Activated T-cell treated with anti-CD3 and anti-CD28 coated beads, Interleukin-2, amount 50 U/mL, for 48 hours (primary cell): ENCODE data around the gene PRR7.
A peak's percentile ranks its signal among the peaks of the same experiment; 100 is the strongest.
"Not testable (repeated sequence)": the region's sequence is repeated elsewhere in the genome, so short reads cannot be mapped to it uniquely, and the experiment has no call there.

Source experiments
- DNase-seq, 2 experiments: peaks; one replicate each; pipeline ENCODE4 v3.0.0-alpha.2; 2020

PRR7 gene

DNA sequence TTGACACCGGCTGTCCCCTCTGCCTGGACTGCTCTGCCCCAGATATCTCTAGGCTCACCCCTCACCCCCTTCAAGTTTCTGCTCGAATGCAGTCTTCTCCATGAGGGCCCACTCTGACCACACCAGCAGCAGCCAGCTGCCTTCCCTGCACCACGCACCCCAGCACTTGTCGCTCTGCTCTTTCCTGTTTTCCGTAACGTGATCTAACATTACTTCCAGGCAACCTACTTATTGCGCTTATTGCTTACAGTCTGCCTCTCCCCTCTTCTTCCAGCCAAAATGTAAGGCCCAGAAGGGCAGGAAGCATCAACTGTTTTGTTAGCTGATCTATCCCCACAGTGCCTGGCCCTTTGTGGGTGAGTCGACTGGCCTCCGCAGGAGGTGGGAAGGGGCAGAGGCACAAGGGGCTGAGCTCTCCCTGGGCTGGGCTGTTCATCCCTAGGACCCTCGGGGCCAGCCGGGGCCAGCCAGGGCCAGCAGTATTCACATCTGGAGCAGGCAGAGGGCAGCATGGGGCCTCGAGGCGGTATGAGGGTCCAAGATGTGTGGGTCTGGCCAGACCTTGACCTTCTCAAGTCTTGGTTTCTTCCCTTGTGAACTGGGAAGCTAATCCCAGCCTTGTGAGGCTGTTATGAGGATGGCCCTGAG lies 38.4 kb downstream of the PRR7 start:
- no peak for DNase-seq

DNA sequence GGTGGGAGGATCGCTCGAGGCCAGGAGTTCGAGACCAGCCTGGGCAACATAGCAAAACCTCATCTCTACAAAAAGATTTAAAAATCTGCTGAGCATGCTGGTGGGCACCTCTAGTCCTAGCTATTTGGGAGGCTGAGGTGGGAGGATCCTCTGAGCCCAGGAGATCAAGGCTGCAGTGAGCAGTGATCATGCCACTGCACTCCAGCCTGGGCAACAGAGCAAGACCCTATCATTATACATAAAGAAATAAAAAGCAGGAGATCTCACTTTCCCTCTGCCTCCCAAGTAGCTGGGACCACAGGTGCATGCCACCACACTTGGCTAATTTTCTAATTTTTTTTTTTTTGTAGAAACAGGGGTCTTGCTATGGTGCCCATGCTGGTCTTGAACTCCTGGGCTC lies 39.1 kb downstream of the PRR7 start:
- not testable (repeated sequence) for DNase-seq

DNA sequence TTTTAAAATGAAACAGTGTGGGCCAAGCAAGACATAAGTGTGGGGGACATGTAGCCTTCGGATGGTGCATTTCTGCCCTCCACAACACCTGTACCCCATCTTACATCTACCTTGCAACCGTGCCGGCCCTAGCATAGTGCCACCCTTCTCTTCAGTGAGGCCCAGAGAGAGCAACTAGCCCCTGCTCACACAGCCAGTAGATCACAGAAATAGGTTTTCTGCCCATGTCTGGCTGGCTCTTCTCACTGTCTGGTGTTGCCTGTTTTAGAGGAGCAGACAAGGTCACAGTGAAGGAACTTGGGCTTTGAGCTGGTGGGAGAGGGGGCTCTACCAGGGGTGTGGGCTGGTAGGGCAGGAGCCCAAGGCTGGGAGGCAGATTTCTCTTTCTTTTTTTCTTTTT lies 39.6 kb downstream of the PRR7 start:
- DNase-seq, result no peak

DNA sequence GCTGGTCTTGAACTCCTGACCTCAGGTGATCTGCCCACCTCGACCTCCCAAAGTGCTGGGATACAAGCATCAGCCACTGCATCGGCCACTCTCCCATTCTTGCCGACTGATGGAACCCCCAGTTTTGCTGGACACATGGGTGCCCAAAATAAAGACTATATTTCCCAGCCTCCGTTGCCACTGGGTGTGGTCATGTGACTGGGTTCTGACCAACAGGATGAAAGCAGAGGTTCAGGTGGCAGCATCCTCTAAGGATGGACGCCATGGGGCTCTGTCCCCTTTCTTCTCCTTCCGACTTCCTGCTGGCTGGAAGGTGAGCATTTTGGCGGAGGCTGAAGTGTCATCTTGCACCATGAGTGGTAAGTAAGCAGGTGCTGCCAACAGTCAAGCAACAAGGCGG lies 40.5 kb downstream of the PRR7 start:
- no peak for DNase-seq

DNA sequence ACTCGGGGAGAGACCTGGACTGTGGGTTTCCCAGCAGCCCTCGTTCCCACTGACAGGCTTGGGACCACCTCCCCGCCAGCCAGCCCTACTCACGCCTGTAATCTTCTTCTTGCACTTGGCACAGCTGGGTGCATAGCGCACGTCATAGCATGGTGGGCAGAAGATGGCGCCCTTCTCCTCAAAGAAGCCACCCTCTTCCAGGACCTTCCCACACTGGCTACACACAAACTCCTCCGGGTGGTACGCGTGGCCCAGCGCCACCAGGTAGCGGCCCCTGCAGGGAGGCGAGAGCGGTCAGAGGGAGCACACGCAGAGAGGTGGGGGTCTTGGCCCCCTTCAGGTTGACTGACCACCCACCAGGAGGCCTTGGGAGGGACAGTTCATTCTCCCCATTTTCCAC lies 41.4 kb downstream of the PRR7 start:
- DNase-seq, result no peak

DNA sequence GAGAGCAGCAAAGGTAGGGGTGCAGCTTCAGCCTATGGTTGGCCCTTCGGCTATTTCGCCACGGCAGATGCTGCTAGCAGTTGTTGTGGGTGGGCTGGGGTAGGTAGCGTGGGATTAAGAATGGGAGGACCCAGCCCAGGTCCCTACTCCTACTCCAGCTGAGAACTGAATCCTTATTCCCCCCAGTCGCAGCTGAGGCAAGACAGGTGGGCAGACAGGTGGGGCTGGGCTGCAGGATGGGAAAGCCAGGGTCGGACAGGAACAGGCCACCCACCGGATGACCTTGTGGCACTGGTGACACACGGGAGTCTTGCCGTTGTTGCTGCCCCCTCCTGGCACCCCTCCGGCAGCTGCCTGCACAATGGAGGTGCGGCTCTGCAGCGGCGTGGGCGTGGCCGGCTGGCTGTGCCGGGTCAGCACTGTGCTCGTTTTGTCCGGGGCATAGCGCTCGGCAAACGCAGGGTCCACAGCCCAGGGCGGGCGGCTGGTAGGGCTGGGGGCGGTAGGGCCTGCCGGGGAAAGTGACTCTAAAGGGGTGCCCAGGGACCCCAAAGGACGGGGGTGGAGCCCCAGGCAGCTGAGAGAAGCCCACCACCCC lies 42.6 kb downstream of the PRR7 start:
- no peak for DNase-seq

DNA sequence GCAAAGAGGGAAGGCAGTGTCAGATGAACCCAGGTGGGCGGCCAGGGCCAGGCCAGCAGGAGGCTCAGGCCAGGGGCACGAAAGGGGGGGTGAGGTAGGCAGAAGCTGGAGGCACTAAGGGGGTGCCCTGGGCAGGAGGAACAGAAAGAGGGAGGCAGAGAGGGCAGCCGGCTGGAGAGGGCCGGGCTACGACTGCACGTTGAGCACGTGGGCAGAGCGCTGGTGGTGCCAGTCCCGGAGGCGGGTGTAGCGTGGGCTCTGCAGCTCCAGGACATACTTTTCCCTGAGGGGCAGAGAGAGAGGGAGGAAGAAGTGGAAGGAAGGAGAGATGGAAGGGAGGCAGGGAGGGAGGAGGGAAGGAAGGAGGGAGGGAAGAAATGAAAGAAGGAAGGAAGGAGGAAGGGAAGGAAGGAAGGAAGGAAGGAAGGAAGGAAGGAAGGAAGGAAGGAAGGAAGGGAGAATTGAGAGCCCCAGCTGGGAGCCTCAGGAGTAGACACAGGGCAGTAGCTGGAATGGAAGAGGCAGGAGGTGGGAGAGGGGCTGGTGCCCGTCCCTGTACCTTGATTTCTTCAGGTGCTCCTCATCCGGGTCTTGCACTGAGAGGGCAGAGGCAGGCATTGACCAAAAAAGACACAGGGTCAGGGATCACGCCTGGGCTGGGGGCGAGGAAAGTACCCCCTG lies 43.8 kb downstream of the PRR7 start:
- DNase-seq, result no peak

DNA sequence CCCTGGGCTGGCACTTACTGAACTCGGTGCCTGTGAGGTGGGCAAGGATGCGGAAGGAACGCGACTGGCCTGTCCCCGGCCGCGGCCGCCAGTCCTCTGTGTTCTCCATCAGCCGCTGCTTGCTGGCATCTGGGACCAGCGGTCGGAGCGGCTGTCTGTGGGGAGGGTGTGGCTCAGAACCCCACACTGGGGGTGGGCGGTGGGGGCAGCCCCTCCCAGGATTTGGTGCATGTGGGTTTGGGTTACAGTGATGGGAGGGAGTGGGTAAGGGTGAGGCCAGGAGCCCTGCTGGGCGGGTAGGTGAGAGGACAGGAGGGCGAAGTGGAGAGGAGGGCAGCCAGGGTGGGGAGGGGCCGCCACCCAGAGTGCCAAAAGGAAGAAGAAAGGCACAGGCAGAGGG lies 44.4 kb downstream of the PRR7 start:
- DNase-seq, result no peak

DNA sequence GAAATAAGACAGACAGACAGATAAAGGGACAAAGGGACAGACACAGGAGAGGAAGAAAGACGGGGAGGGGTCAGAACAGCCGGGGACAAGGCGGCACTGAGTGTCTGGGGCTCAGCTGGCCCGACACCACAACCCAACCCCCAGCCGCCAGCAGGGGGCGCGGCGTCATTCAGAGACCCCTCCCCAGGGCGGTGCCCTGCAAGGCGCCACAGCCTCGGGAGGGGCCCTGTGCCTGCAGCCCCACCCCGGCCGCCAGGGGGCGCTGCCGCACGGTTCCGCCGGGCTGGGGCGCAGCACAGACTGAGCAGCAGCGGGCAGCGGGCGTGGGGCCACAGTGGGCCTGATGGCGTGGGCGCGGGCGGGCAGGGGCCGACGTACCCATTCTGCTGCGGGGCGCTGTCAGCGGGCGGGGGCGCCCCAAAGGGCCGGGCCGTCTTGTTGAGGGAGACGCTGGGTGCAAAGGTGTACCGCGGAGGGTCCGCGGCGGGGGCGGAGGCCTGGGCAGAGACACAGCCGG lies 44.9 kb downstream of the PRR7 start:
- peak; percentile 67 to 73 for DNase-seq

DNA sequence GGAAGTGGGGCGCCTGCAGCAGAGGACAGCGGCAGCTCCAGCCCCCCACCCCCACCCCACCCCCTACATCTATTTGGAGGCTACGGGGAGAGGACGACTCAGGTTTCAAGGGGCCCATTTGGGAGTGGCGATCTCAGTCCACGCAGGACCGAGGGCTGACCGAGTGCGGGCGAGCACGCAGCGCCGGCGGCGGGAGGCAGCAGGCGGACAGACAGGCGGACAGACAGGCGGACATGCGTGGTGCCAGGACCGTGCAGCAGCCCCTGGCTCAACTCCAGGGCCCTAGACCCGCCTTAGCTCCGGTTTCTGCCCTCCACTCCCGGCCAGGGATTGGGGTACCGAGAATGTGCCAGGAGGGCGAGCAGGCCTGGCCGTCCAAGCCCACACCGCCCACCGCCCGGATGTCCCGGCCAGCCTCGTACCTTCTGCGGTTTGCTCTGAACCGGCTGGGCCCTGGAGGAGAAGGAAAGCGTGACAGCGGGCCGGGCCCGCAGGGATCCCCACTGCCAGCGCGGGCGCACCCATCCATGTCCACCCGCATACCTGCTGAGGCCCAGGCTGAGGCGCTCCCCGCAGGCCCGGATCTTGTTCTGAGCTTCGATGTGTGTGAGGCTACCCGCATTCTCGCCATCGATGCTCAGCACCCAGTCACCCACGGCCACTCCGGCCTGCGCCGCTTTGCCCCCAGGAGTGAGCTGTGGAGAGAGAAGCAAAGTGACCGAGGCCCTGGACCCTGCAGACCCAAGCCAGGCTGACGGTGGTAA lies 45.6 kb downstream of the PRR7 start:
- DNase-seq, result no peak

DNA sequence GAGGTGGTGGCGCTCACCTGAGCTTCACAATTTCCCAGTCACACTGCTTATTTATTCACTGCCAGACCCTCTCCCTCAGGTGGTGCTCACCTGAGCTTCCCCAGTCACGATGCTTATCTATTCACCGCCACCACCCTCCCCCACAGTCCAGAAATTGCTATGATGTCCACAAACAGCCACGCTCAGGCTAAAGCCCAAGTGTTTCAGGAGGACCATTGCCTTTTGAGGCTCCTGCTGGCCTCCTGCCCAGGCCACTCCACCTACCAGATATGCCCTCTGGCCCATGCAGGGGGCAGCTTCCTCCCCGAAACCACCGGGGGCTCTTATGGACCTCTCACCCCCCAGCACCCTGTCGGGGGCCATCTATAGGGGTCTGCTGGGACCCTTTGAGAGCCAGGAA lies 46.2 kb downstream of the PRR7 start:
- no peak for DNase-seq

DNA sequence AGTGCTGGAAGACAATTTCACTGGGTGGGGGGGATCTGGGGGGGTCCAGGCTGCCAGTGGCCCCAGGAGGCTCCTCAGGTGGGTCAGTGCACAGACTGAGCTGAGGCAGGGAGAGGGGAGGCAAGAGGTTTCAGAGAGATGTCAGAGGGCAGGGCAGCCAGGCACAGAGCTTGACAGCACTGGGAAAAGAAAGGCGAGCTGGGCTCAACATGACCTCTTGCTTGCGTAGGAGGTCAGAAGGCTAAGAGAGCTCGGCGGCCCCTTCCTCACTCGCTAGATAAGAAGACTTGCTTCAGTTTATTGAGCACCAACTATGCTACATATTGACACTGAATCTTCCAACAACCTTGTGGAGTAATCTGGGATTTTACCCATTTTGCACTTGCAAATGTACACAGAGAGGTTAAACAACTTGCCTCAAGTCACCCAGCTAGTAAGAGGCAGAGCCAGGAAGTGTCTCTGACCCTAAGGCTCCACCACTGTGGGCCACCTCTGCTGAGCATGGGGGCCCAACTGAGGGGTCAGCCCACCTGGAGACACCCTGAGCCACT lies 47.3 kb downstream of the PRR7 start:
- DNase-seq, result no peak

DNA sequence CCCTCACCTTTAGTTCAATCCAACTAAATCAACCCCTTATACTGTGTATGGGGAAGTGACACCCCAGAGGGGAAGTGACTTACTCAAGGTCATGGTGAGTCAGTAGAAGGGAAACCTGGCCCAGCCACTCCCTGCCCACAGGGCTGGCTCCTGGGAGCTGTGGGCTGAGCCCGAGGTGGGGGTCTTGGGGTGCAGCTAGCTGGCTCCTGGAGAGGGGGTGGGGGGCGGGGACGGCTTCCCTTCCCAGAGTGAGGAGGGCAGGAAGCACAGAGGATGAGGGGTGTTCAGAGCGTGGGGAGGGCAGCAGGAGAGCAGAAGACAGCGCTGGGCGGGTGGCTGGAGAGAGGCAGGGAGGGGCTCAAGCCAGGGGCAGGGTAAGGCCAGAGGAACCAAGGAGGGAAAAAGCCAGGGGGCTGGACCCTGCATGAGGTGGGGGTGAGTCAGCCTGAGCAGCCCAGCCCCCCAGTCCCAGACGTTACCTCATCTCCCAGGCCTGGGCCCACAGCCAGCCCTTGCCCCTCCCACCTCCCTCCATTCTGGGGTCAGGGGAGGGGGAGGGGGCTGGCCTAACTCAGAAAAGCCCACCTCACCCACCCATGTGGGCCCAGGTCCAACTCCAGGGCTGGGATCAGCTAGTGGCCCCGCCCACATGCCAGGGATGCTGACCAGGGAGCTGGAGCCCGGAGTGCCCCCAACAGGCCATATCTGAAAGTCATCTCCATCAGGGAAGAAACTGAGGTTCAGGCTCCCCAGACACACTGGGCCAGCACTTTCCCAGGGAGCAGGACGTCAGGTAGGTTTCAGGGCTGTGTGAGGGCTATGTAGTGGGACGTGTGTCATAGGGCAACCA lies 48.0 kb downstream of the PRR7 start:
- peak; percentile 61 to 64 for DNase-seq

DNA sequence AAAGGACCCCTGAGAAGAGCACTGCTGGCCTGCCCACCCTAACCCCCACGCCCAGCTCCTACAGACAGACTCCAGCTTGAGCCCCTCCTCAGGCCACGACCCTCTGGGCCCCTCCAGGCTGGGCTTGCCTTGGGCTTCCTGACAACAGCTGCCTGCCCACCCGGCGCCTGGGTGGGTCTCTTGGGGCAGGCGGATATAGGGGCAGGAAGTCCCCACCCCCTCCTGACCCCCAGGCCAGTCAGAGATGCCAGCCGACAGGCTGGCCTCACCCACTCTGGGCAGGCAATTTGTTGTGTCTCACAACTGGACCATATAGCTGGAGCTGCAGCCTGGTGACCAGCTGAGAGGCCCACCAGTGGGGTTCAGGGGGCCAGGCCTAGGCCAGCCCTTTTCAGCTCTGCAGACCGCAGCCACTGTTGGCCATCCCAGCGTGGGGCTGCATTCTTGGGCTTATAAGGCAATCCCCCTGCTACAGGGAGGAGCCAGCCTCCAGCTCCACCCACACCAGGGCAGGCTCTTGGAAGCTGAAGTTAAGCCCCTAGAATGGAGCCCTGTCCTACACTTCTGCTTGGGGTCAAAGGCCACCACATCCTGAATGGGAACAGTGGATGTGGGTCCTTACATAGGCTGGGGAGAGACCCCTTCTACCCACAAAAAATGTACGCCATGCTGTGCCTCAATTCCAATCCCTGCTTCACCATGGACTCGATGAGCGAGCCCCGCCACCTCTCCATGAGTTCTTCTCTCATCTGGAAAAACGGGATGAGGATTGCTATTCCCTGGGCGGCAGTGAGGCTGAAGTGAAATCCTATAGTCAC lies 48.8 kb downstream of the PRR7 start:
- DNase-seq, result no peak

DNA sequence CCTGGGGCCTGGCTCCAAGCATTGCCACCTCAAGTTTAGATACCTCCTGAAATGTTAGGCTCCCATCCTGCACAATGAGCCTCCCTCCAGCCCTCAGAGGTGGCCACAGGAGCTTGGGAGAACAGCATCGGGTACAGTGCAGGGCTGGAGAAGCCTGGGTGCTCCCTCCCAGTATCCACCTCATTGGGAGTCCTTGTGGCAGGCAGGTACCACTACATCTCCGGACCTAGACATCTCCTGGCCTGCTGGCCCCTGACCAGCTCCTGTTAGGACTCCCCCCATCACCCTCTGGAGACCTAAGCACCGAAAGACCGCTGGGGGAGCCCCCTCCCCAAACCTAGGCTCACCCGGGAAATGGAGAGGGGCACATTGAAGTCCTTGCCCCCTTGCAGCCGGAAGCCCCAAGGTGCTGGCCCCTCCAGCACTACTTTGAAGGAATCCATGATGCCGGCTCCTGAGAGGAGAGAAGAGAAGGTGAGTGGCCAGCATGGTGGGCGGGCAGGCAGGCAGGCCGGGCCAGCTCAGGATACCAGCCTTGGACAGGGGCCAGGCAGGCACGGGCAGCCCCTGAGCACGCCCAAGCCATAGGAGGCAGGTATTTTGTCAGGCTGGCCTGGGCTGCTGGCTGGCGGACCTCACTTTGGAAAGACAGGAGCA lies 49.6 kb downstream of the PRR7 start:
- no peak for DNase-seq

DNA sequence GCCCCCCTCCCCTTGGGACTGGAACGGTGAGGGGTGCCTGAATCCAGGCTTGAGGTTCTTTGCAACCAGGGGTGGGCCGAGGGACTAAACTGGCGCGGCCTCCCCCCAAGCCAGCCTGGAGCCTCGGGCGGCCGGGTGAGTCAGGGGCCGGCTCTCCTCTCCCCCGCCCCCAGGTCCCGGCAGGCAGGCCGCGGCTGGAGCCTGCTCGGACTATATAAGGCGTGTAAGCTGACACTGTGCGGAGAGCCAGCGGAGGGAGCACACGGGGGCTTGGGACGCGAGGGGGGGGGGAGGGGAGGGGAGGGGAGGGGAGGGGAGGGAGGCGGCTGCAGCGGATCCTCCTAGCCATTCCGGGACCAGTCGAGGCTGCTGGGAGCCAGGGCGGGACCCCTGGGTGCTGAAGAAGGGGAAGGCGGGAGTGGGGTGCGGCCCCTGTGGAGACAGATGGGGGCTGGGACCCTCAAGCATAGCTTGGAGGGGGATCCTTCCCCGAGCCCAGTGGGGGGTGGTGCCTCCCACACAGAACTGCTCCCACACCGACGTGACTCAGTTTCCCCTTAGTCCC lies 50.2 kb downstream of the PRR7 start:
- DNase-seq, result peak in 1 of 2 experiments; percentile 52

DNA sequence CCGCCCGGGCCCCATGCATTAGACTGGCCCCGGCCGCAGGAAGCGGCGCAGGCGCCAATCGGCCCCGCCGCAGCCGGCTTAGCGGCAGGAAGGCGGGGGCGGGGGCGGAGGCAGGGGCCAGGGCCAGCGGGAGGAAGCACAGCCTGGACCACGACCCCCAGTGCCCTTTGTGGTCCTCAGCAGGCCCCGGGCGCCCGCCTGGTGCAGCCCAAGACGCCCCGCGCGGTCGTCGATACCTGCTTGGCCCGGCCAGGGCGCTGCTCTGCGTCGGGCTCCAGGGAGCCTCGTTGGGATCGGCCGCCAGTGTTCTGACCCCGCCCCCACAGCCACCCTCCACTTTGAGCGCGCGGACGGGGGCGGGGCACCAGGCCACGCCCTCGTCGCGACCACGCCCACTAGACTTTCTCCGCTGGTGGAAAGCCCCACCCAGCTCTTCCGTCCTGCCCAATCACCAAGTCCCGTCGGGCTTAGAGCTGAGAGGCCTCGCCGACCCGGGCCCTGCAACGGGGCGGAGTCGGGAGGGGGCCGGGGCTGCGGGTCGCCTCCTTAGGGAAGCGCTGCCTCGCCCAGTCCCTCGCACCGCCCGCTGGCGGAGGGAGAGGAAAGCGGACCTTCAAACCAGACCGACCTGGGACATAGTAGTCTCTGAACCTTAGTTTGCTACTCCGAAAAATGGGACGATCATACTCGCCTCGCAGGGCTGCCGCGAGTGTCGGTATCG lies 50.8 kb downstream of the PRR7 start, which contains the start of gene PDLIM7:
PDLIM7 (minus strand) TSS at position 313 of the 721 bp plus-strand sequence. CDS start 1,092 bp downstream, outside the sequence.
- DNase-seq, result peak; percentile 98 to 99

DNA sequence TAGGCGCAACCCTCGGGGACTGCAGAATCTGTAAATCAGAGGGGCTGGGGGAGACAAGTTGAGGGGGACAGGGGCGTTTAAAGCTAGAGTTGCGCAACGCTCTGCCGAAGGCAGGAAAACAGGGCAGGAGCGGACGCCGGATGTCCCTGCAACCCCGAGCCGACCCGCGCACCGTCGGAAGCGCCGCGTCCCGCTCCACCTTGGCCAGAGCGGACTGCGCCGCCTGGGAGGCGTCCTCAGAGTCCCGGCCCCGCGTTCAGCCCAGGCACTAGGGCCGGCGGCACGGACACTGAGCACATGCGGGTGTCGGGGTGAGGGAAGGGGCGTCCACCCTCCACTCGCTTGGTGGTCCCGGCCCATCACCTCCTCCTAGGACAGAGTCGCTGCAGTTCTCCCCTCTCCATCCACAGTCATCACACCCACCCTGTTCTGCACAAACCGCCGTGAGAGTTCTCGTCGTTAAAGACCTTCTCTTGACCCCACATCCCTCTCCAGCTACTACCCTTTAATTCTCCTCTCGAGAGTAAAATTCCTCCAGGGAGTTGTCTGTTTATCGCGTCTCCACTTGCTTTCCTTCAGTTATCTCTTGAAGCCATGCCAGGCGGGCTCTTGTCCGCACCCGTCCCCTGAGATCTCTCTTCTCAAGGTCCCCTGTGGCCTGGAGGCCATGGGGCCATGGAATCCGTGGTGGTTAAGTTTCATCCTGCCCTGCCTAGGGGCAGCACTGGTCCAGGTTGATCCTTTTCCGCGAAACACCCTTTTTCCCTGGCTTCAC lies 51.6 kb downstream of the PRR7 start:
- no peak for DNase-seq

DNA sequence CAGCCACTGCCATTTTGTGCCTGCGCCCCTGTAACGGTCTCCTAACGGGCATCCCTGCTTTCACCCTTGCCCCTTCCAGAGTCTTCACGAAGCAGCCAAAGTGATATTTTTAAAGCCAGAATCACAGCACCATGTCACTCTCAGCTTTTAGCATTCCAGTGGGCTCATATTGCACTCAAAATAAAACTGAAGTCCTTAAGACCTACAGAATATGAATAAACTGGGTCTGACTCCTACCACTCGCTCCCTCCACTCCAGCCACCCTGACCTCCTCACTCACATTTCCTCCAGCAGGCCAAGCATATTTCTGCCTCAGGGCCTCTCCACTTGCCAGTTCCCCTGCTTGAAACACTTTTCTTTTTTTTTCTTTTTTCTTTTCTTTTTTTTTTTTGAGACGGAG lies 53.2 kb downstream of the PRR7 start:
- DNase-seq, result no peak
